HG03469 (cell line): Measurements from ENCODE around the gene CXCR5.

Experiments used
- ATAC-seq: cut with Tn5 transposase; IDR thresholded peaks from one replicate; pipeline ENCODE4 v1.9.1; 2021; ENCODE audit warnings: mild to moderate bottlenecking, moderate library complexity, moderate number of reproducible peaks; ENCODE audit not compliant: unreplicated experiment

CXCR5 gene

DNA sequence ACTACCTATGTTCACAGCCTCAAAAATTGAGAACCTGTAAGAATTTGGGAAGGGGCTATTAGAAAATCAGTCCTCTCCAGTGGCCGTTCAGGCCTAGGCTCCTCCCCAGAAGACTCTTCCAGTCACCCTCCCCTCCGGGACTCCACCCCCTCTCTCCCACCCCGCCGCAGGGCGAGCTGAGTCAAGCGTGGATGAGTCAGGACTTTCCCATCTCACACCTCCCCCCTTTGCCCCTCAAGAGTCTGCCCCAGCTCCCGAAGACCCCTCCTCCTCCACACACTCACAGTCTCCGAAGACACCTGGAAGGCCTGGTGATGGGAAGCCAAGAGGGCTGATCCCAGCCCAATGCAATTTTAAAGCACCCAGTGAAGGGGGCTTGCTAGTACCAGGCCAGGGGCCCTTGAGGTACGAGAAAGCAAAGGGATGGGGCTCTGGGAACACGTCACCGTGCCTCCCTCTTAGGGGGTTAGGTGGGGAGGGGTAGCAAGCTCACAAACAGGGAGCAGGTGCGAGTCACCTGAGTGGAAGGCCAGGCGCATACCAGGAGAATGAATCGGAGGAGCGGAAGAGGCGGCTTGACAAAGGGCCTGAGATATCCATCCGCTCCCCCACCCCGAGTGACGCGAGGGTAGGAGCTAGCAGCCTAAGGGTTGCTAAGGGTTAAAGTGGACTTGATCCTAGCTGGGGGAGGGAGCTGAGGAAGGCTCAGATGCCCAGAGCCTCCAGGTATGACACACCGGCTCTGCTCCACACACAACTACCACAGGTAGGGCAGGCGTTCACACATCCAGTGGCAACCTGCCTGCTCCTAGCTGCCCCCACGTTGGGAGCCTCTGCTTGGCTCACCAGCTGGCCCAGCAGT is 28.4 kb downstream of the CXCR5 start:
- ATAC-seq, result no peak

DNA sequence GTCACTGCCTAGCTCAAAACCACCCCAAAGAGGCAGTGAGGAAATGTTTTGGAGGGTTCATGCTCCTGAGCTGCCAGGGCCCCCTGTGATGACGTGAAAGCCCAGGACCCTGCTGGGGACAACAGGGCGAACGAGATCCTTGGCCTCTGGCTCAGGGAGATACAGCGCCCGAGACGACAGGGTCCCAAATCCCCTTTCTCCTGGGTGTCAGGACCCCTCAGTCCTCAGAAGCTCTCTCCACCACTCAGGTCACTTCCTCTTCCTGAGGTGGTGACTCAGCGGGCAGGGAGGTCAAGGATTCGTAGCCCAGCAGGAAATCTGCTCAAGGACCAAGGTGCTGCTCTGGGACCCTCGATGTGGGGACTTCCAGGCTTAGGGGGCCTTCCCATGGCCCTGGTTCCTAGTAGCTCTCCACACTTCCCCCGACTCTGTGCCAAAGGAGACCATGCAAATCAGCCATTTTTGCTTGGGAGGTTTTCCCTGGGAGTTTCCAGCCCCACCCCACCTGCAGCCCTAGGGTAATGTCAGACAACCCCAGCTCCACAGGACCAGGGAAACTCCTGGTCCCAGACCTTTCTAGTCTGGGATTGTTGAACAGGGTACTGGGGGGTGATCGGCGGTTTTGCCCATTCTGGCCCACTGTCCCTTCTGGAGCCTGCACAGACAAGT is 29.2 kb downstream of the CXCR5 start:
- ATAC-seq, result no peak

DNA sequence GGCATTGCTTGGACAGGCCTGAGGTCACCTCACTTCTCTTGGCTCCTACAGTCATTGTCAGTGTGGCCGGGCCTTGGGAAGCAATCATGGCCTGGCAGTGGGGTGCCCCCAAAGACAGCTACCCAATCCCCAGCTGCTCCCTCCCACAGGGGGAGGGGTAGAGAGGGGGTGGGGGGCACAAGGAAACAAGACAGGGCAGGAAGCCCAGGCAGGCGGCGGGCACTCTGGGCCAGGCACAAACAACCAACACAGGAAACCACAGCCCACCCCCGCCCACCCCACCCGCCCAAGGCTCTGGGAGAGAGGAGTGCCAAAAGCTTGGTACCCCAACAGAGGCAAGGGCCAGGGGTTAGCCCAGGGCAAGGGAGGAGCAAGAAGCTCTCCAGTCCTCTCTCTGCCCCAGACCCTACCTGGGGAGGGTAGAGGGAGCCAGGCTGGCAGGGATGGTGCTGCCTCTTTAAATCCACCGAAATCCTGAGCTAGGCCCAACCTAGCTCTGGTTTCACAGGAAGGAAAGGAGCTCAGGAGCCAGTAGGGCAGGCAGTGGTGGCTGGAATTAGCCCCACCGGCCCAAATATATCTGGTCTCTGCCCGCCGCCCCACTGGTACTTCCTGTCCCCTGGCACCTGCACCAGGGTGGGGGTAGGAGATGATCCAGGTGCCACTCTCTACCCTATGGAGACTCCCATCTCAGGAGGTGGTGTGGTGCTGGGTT is 29.9 kb downstream of the CXCR5 start:
- ATAC-seq, result no peak

DNA sequence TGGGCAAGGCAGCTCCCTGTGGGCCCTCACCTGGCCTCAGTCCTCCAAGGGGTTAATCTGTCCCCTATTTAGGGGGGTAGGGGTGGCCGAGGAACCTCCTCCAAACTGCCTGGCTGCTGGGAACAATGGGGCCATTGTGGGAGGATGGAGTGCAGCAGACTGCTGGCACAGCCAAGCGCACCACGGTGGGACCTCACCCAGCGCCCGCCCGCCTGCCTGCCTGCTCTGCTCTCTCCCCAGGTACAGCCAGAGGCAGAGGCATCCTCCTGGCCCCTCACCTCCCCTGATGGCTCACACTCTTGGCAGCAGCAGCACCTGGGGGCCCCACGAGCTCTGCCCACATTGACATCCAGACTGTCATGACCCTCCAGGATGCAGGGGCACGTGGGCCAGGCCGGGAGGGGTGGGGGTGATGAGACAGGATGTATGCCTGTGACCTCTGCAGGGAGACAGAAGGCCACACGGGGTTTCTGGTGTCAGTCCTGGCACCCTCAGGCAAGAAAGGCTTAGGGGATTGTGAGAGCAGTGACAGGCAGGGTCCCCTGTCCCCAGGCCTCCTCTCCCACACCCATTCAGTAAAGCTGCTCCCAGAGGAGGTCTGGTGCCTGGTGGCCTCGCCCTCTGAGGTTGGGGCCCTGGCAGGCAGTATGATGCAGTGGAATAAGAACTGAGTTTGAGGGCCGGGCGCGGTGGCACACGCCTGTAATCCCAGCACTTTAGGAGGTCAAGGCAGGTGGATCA is 30.7 kb downstream of the CXCR5 start:
- no peak for ATAC-seq

DNA sequence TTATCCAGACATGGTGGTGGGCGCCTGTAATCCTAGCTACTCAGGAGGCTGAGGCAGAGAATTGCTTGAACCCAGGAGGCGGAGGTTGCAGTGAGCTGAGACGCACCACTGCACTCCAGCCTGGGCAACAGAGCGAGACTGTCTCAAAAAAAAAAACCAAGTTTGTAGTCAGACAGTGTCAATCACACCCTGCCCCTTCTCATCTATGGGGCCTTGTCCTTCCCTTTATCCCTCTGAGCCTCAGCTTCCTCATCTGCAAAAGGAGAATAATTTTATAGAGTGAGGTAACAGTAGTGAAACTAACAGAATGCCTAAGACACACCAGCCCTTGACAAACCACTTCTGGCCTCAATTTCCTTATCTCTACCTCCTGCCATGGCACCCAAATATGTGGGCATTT is 31.3 kb downstream of the CXCR5 start:
- ATAC-seq, result no peak

DNA sequence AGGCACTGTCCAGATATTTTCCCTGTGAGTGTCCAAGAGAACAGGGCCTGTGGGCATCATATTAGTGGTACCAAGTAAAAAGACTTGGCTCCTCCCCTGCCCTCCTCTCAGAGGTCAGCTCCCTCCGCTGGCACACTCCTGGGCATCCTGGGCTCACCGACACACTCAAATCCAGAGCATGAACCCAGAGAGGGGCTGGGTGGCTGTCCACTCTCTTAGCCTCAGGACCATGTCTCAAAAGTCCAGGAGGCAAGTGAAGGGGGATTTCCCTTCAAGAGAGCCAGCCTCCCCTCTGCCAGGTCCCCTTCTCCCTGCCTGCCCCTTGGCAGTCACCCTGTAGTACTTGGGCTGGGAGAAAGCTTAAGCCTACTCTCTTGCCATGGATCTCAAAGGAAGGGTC is 31.7 kb downstream of the CXCR5 start:
- no peak for ATAC-seq

DNA sequence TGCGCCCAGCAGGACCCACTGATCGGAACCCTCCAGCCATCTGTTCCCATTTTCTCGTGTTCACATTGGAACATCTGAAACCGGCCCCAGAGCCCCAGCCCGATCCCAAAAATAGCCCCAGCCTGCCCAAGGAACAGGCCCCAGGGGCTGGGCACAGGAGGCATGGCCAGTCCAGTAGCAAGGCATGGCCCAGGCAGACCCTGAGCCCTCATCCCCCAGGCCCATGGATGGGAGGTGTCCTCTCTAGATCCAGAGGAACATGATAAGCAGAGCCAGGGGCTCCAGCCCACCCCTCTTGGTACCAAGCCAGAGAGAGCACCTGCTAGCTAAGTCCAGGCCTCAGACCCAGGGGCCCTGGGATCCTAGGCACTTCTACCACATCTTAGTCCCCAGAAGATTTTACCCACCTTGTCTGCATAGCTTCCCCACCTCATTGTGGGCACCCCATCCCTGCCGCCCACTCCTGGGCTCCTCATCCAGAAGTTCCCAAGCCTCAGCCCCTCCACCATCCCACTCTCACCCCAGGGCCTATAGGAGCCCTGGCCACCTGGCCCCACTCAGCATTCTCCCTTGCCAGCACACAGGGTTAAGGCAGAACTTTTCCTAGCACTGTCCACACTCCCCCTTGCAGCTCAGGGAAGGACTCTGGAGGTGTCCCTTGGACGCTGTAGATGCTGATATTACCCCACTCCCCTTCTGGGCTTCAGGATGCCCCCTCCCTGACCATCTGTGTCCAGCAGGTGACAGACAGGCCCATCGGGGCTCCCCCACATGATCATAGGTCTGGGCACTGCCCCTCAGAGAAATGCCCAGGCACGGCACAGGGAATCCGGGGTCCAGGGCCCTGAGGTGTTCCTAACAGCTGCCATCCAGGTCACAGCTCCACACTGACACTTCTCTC is 32.5 kb downstream of the CXCR5 start:
- no peak for ATAC-seq

DNA sequence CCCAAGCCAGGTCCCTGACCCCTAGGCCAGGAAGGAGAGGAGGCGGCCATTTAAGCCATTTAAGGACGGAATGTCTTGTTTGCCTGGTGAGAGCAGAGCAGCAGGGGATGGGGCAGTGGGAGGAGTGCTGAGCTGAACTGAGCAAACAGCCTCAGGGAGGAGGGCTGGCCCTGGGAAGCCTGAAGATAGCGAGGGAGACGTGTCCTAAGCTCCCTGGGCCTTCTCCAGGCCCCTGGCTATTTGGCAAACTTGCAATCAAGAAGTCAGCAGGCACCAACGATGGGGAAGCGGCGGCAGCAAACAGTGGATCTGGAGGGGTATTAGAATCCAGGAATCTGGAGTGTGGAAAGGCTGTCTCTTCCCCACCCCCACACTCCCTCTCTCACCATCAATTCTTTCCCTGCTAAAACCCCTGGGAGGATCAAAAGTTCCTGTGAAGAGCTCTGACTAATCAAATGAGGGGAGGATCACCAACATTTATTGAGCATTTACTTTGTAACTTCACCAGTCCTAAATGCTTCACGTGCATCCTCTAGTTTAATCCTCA is 33.2 kb downstream of the CXCR5 start:
- no peak for ATAC-seq

DNA sequence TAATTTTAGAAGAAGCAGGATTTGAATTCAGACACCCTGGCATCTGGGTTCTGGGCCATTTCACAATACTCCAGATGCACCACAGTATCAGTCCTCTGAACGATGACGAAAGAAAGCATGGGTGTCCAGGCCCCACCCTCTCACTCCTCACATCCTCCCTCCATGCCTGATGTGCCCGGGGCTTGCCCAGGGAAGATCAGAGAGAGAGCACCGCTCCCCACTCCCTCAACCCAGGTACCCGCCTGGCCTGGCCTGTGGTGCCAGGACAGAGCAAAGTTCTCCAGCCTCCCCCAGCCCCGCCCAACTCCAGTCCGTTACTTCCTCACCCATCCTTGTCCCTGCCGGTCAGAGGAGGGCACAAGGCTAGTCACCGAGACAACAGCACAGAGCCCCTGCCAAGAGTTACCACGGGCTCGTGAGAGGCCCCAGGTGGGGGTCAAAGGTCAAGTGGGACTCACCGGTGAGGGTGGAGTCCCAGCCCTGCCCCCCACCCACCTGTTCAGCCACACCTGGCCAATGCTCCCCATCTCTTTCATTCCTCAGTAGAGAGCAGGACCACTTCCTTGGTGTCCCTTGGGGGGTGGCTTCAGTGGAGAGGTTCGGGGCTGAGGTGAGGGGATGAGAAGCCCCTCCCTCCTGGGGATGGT is 33.9 kb downstream of the CXCR5 start:
- ATAC-seq, result no peak

DNA sequence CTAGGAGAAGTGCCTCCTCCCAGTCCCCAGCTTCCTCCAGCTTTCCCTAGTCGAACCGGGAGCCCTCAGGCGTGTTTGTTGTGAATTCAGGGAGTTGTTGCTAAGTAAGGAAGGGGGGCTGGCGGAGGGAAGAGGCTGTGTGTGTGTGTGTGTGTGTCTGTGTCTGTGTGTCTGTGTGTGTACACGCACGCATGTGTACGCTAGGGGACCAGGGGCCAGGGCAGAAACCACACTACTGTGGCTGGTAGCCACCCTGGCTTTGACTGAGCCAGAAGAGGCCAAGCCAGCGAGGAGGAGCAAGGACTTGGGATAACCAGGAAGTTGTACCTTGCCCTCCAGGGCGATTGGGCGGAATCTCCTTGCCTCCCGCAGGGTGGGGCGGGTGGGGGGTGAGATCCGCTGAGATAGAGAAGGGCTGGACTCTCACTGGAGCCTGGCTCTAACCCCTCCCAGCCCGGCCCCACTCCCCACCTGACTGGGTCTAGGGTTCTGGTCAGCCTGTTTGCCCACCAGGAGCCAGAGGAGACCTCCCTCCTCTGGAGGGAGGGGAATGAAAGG is 34.5 kb downstream of the CXCR5 start:
- ATAC-seq, result no peak

DNA sequence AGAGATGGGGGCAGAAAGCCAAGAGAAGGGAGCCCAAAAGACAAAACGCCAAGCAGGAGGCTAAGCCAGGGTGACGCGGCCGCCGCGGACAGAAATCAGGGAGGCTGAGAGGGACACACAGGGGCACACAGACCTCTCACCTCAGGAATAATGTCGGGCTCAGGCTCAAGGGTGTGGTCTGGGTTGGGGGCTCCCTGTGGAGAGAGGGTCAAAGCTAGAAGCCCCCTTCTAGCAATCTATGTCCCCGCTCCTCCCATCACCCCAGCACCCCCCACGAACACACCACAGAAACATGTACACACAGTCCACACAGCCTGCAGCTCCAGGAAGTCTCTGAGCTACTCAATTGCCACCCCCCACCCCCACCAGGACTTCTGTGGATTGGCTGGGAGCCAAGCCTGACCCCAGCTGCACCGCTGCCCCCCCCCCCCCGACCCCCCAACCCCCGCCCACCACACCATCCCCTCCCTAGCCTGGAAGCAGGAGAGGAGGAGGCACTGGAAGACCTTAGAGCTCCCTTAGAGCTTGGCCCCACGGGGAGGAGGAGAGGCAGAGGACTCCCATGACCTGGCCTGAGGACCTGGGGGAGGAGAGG is 35.1 kb downstream of the CXCR5 start:
- no peak for ATAC-seq

DNA sequence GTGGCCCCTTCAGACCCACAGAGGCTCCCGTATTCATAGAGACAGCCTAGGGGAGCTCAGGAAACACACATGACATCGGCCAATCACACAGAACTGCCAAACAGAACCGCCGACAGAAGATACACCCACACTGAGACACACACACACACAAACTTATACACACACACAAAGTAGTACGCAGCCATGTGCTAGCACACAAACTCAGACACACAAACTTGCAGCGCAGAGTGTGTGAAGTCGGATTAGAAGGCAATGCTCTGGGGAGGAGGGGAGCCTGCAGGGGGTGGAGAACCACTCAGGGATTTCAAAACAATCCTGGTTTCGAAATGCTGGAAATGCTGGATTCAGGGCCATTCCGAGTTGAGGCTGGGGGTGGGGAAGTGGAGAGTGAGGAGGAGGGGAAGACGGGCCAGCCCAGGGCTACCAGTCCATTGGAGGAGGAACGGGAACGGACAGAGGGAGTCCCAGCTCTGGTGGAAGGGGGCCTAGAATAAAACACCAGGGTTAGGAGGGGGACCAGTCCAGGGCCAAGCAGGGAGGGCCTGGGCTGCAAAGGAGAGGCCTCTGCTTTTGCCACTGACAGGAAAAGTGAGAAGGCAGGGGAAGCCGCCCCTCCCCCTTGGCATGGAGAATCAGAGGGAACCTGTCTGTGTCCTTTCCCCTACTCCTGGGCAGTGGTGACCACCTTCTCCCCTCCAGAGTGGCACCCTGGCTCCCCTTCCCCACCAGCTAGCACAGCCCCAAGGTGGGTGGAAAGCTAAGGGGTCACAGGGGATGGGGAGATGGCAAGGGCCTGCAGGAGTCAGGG is 37.6 kb downstream of the CXCR5 start:
- ATAC-seq, result no peak

DNA sequence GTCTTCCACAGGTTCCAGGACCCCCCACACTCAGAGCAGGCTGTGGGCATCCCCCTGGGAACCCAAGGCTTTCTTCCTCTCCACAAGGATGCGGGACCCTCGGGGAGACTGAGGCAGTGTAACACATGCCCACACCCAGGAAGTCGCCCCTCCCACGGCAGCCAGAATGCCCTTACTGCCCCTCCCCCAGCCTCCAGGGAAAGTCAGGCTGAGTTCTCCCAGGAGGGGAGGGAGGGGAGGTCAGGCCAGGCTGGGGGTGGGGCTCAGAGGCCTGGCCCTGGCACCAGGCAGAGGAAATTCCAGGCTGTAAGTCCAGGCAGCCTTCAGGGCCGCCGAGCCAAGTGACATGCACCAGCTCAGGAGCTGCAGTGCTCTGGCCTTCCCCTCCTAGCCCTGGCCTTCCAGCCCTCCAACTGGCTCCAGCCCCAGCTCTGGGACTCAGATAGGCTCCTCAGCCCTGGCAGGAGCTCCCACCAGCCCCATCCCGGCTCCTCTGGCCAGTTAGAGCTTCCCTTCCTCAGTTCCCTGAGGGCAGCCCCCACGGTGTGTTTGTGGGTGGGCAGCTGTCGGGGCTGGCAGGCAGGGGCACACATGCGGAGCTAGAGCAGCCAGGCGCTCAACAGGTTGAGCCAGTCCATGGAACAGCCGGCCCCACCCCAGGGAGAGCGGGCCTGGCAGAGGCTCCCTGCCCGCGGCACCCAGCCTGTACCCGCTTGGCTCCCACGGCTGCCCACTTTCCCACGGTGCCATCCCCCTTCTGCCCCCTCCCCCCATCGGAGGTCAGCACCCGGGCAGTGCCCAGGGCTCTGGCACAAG is 38.4 kb downstream of the CXCR5 start:
- ATAC-seq, result no peak

DNA sequence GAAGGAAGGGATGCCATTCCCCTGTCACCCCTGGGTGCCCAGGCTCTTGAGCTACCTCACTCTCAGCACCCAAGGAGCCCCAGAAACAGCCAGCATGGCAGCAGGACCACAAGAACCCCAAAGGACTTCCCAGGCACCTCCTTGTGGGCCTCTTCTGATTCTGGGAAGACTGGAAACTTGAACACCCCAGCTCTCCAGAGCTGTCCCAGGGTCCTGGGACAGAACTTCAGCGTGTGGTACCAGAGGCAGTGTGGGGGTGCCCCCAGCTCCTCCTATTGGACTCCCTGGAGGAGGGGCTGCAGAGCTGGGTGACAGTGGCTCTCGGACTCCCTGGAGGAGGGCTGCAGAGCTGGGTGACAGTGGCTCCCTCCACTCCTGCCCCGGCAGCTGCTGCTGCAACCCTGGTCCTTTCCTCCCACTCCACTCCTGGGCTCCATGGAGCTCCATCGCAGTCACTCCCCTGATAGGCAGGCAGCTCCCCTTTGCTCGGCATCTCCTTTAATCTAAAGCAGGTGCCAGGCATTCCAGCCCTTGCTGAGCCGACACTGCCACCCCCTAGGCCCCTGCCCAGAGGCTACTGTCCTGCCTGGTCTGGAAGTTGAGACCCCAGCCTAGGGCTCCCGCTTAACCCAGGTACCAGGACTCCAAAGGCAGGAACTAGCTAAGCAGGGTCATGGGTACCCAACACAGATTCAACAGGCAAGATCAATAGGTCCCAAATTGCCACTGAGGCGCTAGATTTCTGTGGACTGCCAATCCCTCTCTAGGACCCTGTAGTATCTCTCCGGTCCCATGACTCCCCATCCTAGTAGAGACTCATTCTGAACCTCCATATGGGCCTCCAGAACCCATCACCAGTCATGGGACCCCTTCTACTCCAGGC is 39.3 kb downstream of the CXCR5 start:
- no peak for ATAC-seq

DNA sequence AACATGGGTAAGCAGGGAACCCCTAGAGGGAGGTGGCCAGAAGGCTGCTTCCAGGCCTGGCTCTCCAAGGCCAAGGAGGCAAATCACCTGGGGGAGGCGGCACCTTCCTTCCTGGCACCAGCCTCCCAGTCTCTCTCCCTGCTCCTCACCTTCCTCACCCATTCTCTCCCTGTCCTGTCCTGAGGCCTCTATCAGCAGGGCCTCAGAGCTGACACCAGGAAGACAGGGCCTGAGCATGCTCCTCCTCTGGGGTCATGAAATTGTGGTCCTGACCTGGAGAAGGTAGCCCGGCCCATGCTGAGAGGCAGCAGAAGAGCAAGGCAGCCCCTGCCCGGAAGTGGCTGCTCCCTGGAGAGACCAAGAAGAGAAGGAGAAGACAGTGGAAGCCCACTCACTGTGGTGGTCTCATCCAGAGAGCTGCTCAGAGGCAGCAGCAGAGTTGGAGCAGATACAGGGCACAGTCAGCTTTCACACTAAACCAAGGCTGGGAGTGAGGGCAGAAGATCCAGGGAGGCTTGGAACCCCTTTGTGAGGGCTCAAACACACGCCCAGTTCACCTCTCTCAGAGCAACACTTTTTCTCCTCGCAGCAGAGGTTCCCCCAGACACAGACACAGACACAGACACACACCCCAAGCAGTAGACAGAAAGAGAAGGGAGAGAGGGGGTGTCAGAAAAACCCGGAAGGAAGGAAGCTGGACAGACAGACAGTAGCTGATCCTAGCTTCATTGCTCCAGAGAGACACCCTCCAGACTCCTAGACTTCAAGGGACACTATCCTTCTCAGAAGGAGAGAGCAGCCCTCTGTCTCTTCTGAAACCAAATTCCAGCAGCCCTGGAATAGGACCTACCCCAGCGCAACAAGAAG is 40.3 kb downstream of the CXCR5 start:
- no peak for ATAC-seq
